LNCaP clone FGC (cell line): ENCODE measurements around the gene CIPC.

Experiments used
- DNase-seq: peaks from one replicate; pipeline ENCODE4 v3.0.0-alpha.2; 2011; ENCODE audit warnings: low read depth
- H3K4me3 ChIP-seq: 2 replicates; pipeline ENCODE4 v1.5.1; 2011; ENCODE audit warnings: mild to moderate bottlenecking, low read depth, low read length, control low read depth
- CTCF ChIP-seq: IDR thresholded peaks from 2 replicates; pipeline ENCODE4 v1.5.1; 2012; ENCODE audit warnings: mild to moderate bottlenecking; ENCODE audit not compliant: control insufficient read depth, insufficient read depth; ENCODE audit errors: extremely low read depth

CIPC gene

DNA sequence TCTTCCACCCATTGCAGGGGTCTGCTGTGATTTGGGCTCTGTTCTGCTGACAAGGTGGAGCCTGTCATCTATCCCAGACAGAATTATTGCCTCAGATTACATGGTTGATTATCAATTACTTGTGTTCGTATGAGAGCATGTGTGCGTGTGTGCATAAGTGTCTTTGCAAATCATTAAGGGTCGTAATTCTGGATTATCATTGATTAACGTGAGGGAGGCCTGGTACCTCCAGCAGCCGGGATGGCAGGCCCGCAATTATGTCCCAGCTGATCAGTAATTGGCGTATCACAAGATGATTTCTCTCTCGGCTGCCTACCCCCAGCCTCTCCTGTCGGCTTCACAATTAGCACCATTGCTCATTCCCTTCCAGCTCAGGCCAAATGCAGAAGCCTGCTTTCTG, 39.9 kb upstream of the CIPC start:
- no peak for TF ChIP-seq CTCF
- no peak overlapping the region for H3K4me3 ChIP-seq
- DNase-seq: no peak

DNA sequence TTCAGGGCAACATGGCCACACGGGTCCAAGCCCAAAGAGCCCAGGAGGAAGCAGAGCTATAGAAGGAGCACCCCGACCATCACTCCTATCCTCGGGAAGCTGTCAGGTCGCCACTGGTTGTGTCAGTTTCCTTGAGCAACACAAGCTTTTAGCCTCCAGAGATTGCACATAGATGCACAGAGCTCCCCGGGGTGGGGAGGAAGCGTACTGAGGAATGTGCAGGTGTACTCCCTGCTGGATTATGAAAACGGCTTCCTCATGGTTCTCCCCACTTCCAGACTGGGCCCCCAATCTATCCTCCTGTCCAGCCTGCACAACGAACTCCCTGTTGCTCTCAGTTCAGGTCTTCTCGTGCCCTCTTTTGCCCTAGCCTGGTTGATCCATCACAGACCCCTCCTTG, 39.3 kb upstream of the CIPC start:
- TF ChIP-seq CTCF: no peak
- no peak for DNase-seq
- H3K4me3 ChIP-seq: no peak overlapping the region

DNA sequence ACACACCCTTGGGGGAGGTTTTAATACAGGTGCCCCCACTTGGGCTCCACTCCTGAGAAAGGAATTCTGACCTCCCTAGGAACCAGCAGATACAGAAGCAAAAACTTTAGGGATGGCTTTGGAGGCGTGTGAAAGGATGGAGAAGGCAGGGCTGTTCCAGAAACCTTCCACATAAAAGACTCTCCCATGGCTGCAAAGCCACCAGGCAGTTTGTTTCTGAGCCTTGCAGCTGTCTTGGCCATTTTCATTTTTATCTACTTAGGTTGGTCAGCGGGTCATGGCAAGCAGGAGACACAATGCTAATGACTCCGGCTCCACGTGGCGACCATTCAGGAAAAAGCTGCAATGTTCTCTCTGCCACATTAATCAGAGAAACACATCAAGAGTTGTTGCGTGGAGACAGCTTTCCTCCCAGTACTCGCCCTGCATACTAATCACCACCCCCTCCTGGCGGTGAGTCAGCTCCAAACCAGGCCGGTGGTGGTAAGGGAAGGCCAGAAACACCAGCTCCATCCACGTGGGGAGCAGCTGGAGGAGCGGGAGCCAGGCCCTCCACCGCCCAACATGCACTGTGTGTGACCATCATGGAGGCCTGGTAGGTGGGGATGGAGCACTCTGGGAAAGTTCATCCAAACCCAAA, 38.7 kb upstream of the CIPC start:
- H3K4me3 ChIP-seq: no peak overlapping the region
- DNase-seq: no peak
- TF ChIP-seq CTCF: no peak

GRCh38 chr14:77061630-77062257, 36.3 kb upstream of the CIPC start:
- DNase-seq: no peak
- H3K4me3 ChIP-seq: no peak overlapping the region
- no peak for TF ChIP-seq CTCF

DNA sequence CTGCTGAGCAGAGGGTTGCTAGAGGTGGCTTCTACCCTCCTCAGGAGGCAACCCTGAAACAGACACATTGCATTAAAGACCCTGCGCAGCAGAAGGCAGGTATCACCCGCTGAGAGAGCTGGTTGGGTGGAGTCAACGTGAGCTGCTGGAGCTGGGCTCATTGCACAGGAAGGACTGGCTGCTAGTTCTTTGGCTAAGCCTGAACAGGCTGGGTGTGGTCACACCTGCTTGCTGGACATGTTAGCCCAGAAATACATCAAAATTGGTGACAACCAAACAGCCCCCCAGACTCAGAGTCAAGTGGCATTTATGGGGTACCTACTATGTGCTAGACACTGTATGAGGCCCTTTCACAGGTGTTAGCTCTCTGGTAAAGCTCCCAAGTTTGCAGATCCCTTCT, 35.8 kb upstream of the CIPC start:
- no peak for DNase-seq
- no peak for TF ChIP-seq CTCF

DNA sequence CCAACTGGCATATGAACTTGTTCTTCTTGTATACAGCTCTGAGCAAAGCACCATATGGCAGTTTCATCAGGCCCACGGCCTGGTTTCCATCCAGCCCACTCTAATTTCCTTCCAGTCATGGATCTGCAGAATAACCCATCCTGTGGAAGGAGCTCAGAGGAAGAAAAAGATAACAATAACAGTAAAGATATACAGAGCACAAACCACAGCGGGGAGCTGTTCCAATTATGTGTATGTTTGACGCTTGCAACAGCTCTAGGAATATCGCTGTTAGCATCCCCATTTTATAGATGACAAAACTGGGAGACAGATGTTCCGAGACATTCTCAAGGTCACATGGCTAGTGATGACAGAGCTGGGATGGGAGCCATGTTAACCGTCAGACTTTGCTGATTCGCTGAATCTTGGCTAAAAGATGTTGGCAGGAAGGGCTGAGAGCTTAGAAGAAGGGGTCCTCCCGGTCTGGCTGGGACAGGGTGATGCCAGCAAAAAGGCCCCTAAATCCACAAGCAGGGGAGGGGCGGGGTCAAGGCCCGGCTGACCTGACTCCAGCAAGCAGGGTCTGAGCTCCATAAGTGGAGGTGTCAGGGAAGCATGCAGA, 34.4 kb upstream of the CIPC start:
- TF ChIP-seq CTCF: no peak
- DNase-seq: no peak
- H3K4me3 ChIP-seq: no peak overlapping the region

More for the DNA sequence above, 35.8 kb upstream of the CIPC start:
- H3K4me3 ChIP-seq: no peak overlapping the region
